HG02678 (cell line): Measurements from ENCODE around the gene ATP2B2.

Source experiments
- ATAC-seq: cut with Tn5 transposase; IDR thresholded peaks from one replicate; pipeline ENCODE4 v1.9.1; 2021; ENCODE audit warnings: mild to moderate bottlenecking, moderate library complexity; ENCODE audit not compliant: unreplicated experiment

Gene ATP2B2

GRCh38 chr3:10453431-10454163, 51.8 kb downstream of the ATP2B2 start:
- no peak for ATAC-seq

- ATAC-seq, result no peak
These were observed 54.6 kb downstream of the ATP2B2 start for GRCh38 chr3:10450494-10451440.

GRCh38 chr3:10449436-10449835, 56.0 kb downstream of the ATP2B2 start:
- no peak for ATAC-seq

- no peak for ATAC-seq
These were observed 56.8 kb downstream of the ATP2B2 start for GRCh38 chr3:10448544-10448943.

- no peak for ATAC-seq
These were observed 57.7 kb downstream of the ATP2B2 start for GRCh38 chr3:10447527-10448260.

GRCh38 chr3:10447110-10447509, 58.3 kb downstream of the ATP2B2 start:
- no peak for ATAC-seq

- no peak for ATAC-seq
These were observed 59.7 kb downstream of the ATP2B2 start for GRCh38 chr3:10445561-10446175.

GRCh38 chr3:10444511-10444910, 60.9 kb downstream of the ATP2B2 start:
- ATAC-seq, result no peak

- no peak for ATAC-seq
These were observed 61.3 kb downstream of the ATP2B2 start for GRCh38 chr3:10444110-10444429.

GRCh38 chr3:10443272-10444109, 61.9 kb downstream of the ATP2B2 start:
- no peak for ATAC-seq

GRCh38 chr3:10442151-10442795, 63.1 kb downstream of the ATP2B2 start:
- no peak for ATAC-seq

- no peak for ATAC-seq
These were observed 64.7 kb downstream of the ATP2B2 start for GRCh38 chr3:10440684-10441083.

- ATAC-seq, result no peak
These were observed 66.3 kb downstream of the ATP2B2 start for GRCh38 chr3:10438902-10439610.

- ATAC-seq, result no peak
These were observed 67.1 kb downstream of the ATP2B2 start for GRCh38 chr3:10437995-10438901.

GRCh38 chr3:10437272-10437994, 68.0 kb downstream of the ATP2B2 start:
- no peak for ATAC-seq

- no peak for ATAC-seq
These were observed 69.5 kb downstream of the ATP2B2 start for GRCh38 chr3:10435850-10436249.

- no peak for ATAC-seq
These were observed 70.4 kb downstream of the ATP2B2 start for GRCh38 chr3:10434938-10435336.
